ENCODE data around the gene ALOXE3. TPM values are rescaled to one million over a fixed set of nuclear protein-coding genes. Genes with fewer than 3 reads are reported as not detected.

The ALOXE3 gene
- total and polyA plus RNA-seq, 12 donors: not detected

DNA sequence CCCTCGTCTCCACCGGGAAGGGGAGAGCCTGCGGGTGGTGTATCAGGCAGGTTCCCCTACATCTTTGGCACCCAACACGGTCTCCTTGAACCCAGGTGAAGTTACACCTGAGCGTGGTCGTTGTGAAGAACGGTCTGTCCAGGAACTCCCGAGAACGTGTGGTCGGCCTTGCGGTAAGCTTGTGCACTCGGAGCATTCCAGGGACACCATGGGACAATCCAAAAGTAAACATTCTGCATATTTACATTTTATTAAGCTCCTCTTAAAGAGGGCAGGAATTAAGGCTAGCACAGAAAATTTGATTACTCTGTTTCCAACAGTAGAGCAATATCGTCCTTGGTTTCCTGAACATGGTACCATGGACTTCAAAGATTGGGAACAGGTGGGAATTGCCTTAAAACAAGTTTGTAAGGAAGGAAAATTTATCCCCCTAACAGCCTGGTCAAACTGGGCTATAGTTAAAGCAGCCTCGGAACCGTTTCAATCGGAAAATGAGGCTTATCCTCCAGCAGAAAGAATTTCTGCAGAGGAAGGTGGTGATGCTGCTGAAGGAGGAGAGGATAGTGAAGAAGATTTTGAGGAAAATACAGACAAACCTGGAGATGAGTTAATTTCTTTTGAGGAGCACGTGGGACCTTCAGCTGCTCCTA is 61.2 kb downstream of the ALOXE3 start:
- intact Hi-C loops (cut with DNase I): loop anchor here in 1 of 2 donors (5.0 kb wide), 1 partner anchor 145 kb away; no protein-coding TSS in a partner anchor
- no peak for DNase-seq
- 61 to 73% (median 70%) methylated on average over 17 of the region's 17 CpGs for WGBS, 4 donors

GRCh38 chr17:8056232-8056975 is 61.9 kb downstream of the ALOXE3 start:
- no peaks in the 10 kb centered on the region for H3K4me1 ChIP-seq (replicated peaks in 1 of 2)
- DNase-seq: peak in 6 of 7 donors; percentile 43 to 72 (median 62)
- TF ChIP-seq, protein P1, sequence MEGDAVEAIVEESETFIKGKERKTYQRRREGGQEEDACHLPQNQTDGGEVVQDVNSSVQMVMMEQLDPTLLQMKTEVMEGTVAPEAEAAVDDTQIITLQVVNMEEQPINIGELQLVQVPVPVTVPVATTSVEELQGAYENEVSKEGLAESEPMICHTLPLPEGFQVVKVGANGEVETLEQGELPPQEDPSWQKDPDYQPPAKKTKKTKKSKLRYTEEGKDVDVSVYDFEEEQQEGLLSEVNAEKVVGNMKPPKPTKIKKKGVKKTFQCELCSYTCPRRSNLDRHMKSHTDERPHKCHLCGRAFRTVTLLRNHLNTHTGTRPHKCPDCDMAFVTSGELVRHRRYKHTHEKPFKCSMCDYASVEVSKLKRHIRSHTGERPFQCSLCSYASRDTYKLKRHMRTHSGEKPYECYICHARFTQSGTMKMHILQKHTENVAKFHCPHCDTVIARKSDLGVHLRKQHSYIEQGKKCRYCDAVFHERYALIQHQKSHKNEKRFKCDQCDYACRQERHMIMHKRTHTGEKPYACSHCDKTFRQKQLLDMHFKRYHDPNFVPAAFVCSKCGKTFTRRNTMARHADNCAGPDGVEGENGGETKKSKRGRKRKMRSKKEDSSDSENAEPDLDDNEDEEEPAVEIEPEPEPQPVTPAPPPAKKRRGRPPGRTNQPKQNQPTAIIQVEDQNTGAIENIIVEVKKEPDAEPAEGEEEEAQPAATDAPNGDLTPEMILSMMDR (IDR thresholded peaks at IDR 0.05): no peak
- no peak for TF ChIP-seq POLR2A (IDR thresholded peaks at IDR 0.05)
- H3K27me3 ChIP-seq: peaks cover 8% of the 10 kb centered on the region
- WGBS, 4 donors: 43 to 52% (median 50%) methylated on average over 14 of the region's 14 CpGs
- intact Hi-C loops (cut with DNase I): loop anchor here in 1 of 2 donors (5.0 kb wide), 1 partner anchor 144 kb away; no protein-coding TSS in a partner anchor
- no peaks in the 10 kb centered on the region for H3K9me3 ChIP-seq (replicated peaks in 1 of 3)
- H3K4me3 ChIP-seq: no peak overlapping the region
- peak overlapping the region in 1 of 5 donors; percentile 72 for H3K27ac ChIP-seq
- no peaks in the 10 kb centered on the region for H3K36me3 ChIP-seq (replicated peaks in 1 of 2)

More for the DNA sequence above, 61.2 kb downstream of the ALOXE3 start:
- TF ChIP-seq, protein P1 (IDR thresholded peaks at IDR 0.05): no peak
- TF ChIP-seq POLR2A (IDR thresholded peaks at IDR 0.05): no peak
- Histone ChIP-seq H3K27ac (peak overlapping the region in 1 of 5 donors; percentile 53), H3K9me3 (replicated peaks in 1 of 3) (no peaks in the 10 kb centered on the region), H3K4me1 (replicated peaks in 1 of 2) (no peaks in the 10 kb centered on the region), H3K27me3 (peaks cover 13% of the 10 kb centered on the region), H3K36me3 (replicated peaks in 1 of 2) (no peaks in the 10 kb centered on the region), H3K4me3 (no peak overlapping the region)

- H3K27ac ChIP-seq: peak overlapping the region in 1 of 5 donors; percentile 72
Observed at GRCh38 chr17:8055851-8056231, 62.5 kb downstream of the ALOXE3 start.

GRCh38 chr17:8053600-8053999 is 64.7 kb downstream of the ALOXE3 start:
- H3K27me3 ChIP-seq: peaks cover 6% of the 10 kb centered on the region
- DNase-seq: no peak
- H3K4me1 ChIP-seq (replicated peaks in 1 of 2): no peaks in the 10 kb centered on the region
- TF ChIP-seq POLR2A (IDR thresholded peaks at IDR 0.05): no peak
- TF ChIP-seq, protein P1 (IDR thresholded peaks at IDR 0.05): no peak
- H3K4me3 ChIP-seq: no peak overlapping the region
- WGBS, 4 donors: 88 to 96% (median 93%) methylated on average over 7 of the region's 7 CpGs
- H3K36me3 ChIP-seq (replicated peaks in 1 of 2): no peaks in the 10 kb centered on the region
- no peak overlapping the region for H3K27ac ChIP-seq
- no peaks in the 10 kb centered on the region for H3K9me3 ChIP-seq (replicated peaks in 1 of 3)
- intact Hi-C loops (cut with DNase I): no loop called here

More at GRCh38 chr17:8055851-8056231, 62.5 kb downstream of the ALOXE3 start:
- no peak overlapping the region for H3K4me3 ChIP-seq
- DNase-seq: no peak
- TF ChIP-seq, protein P1 (IDR thresholded peaks at IDR 0.05): no peak
- no peak for TF ChIP-seq POLR2A (IDR thresholded peaks at IDR 0.05)
- intact Hi-C loops (cut with DNase I): loop anchor here in 1 of 2 donors (5.0 kb wide), 1 partner anchor 144 kb away; no protein-coding TSS in a partner anchor
- 64 to 78% (median 69%) methylated on average over 3 of the region's 3 CpGs for WGBS, 4 donors
- no peaks in the 10 kb centered on the region for H3K4me1 ChIP-seq (replicated peaks in 1 of 2)
- no peaks in the 10 kb centered on the region for H3K36me3 ChIP-seq (replicated peaks in 1 of 2)
- H3K9me3 ChIP-seq (replicated peaks in 1 of 3): no peaks in the 10 kb centered on the region
- H3K27me3 ChIP-seq: peaks cover 6% of the 10 kb centered on the region
